ENCODE data around the gene SCARB1. TPM values are rescaled to one million over a fixed set of nuclear protein-coding genes. Genes with fewer than 3 reads are reported as not detected.

Gene SCARB1
- total and polyA plus RNA-seq, 2 of the 13 experiments (the other 11 are each of a cell fraction or from before 2014, with no cell fraction given), result 63.4 to 160 TPM

GRCh38 chr12:124852329-124852831 lies 11.3 kb downstream of the SCARB1 start (continued):
- TF ChIP-seq IKZF5 (CRISPR knock-in tag; IDR thresholded peaks at IDR 0.05) (peak; percentile 93), TOE1 (CRISPR knock-in tag; IDR thresholded peaks at IDR 0.05) (no peak), ZNF180 (CRISPR knock-in tag; IDR thresholded peaks at IDR 0.05; ENCODE audit: borderline replicate concordance, low read depth) (no peak), ZNF253 (CRISPR knock-in tag; IDR thresholded peaks at IDR 0.05; ENCODE audit: borderline replicate concordance) (no peak), ZNF691 (CRISPR knock-in tag; IDR thresholded peaks at IDR 0.05; ENCODE audit: borderline replicate concordance, low read depth) (0 out of 2 replicates have a peak, but pooled peaks have one; percentile 67), ZNF121 (CRISPR knock-in tag; IDR thresholded peaks at IDR 0.05) (peak; percentile 37; the same call in 1 of the 2 replicates), KLF6 (CRISPR knock-in tag; IDR thresholded peaks at IDR 0.05) (peak; percentile 59), ZMYM4 (CRISPR knock-in tag; IDR thresholded peaks at IDR 0.05) (peak; percentile 86), ZKSCAN8 (CRISPR knock-in tag; IDR thresholded peaks at IDR 0.05; ENCODE audit: borderline replicate concordance) (peak; percentile 74; the same call in 1 of the 2 replicates), PHF8 (CRISPR knock-in tag; IDR thresholded peaks at IDR 0.05) (no peak), ZNF383 (CRISPR knock-in tag; IDR thresholded peaks at IDR 0.05; ENCODE audit: borderline replicate concordance) (no peak), CC2D1A (CRISPR knock-in tag; IDR thresholded peaks at IDR 0.05) (peak; percentile 77; the same call in 1 of the 2 replicates), SNAPC5 (CRISPR knock-in tag; IDR thresholded peaks at IDR 0.05; ENCODE audit: borderline replicate concordance) (no peak), KLF11 (CRISPR knock-in tag; IDR thresholded peaks at IDR 0.05) (peak; percentile 58; the same call in 1 of the 2 replicates), SPEN (CRISPR knock-in tag; IDR thresholded peaks at IDR 0.05; ENCODE audit: low read depth) (peak; percentile 79; the same call in 1 of the 2 replicates), KDM2A (CRISPR knock-in tag; IDR thresholded peaks at IDR 0.05; ENCODE audit: borderline replicate concordance, low read depth) (peak; percentile 75), AKAP8 (CRISPR knock-in tag; IDR thresholded peaks at IDR 0.05) (peak; percentile 79; the same call in 1 of the 2 replicates), ZBTB7A (CRISPR knock-in tag; IDR thresholded peaks at IDR 0.05) (peak; percentile 100), MZF1 (CRISPR knock-in tag; IDR thresholded peaks at IDR 0.05; ENCODE audit: borderline replicate concordance) (no peak), ZNF224 (CRISPR knock-in tag; IDR thresholded peaks at IDR 0.05) (no peak; the same call in 1 of the 2 replicates), ZNF878 (CRISPR knock-in tag; IDR thresholded peaks at IDR 0.05) (0 out of 2 replicates have a peak, but pooled peaks have one; percentile 34), GLMP (CRISPR knock-in tag; IDR thresholded peaks at IDR 0.05; ENCODE audit: borderline replicate concordance) (no peak), ZFP36L2 (CRISPR knock-in tag; IDR thresholded peaks at IDR 0.05) (no peak), ZNF3 (CRISPR knock-in tag; IDR thresholded peaks at IDR 0.05) (no peak)
- TF ChIP-seq, protein P1, sequence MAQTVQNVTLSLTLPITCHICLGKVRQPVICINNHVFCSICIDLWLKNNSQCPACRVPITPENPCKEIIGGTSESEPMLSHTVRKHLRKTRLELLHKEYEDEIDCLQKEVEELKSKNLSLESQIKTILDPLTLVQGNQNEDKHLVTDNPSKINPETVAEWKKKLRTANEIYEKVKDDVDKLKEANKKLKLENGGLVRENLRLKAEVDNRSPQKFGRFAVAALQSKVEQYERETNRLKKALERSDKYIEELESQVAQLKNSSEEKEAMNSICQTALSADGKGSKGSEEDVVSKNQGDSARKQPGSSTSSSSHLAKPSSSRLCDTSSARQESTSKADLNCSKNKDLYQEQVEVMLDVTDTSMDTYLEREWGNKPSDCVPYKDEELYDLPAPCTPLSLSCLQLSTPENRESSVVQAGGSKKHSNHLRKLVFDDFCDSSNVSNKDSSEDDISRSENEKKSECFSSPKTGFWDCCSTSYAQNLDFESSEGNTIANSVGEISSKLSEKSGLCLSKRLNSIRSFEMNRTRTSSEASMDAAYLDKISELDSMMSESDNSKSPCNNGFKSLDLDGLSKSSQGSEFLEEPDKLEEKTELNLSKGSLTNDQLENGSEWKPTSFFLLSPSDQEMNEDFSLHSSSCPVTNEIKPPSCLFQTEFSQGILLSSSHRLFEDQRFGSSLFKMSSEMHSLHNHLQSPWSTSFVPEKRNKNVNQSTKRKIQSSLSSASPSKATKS (CRISPR knock-in tag; IDR thresholded peaks at IDR 0.05), result no peak
- TF ChIP-seq, protein P2, sequence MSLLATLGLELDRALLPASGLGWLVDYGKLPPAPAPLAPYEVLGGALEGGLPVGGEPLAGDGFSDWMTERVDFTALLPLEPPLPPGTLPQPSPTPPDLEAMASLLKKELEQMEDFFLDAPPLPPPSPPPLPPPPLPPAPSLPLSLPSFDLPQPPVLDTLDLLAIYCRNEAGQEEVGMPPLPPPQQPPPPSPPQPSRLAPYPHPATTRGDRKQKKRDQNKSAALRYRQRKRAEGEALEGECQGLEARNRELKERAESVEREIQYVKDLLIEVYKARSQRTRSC (CRISPR knock-in tag; IDR thresholded peaks at IDR 0.05; ENCODE audit: low read depth), result no peak
